ENCODE measurements around the gene HSPA12B. TPM values are rescaled to one million over a fixed set of nuclear protein-coding genes. Genes with fewer than 3 reads are reported as not detected.

Gene HSPA12B
- total and polyA plus RNA-seq, 2 of the 4 experiments (the other 2 are of a cell fraction): not detected

DNA sequence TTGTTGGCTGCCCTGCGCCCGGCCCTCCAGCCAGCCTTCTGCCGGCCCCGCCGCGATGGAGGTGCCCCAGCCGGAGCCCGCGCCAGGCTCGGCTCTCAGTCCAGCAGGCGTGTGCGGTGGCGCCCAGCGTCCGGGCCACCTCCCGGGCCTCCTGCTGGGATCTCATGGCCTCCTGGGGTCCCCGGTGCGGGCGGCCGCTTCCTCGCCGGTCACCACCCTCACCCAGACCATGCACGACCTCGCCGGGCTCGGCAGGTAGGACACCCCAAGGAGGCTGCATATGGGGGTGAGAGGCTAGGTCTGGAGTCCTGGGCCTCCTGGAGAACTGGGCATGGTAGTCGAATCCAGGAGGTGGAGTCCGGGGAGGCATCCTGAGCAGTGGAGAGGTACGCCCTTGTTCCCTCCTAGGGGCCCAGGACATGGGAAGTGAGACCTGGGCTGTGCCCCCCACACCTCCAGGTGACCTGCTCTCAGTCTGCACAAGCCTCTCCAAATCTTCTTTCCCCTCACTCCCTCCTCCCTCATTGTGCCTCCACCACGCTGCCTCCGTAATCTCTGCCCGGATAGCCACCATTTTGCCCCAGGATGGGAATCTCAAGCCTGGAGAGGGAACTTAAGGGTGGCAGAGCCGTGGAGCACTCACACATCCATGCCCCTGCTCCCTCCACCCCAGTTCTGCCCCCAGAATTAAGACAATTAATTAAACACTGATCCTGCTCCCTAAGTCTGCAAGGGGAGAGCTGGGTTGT lies 64.2 kb downstream of the HSPA12B start (continued):
- no peak for TF ChIP-seq RCOR1 (IDR thresholded peaks at IDR 0.05; ENCODE audit: insufficient replicate concordance, low read length)
- TF ChIP-seq POLR2A (IDR thresholded peaks at IDR 0.05; ENCODE audit: low read depth, low read length): no peak

DNA sequence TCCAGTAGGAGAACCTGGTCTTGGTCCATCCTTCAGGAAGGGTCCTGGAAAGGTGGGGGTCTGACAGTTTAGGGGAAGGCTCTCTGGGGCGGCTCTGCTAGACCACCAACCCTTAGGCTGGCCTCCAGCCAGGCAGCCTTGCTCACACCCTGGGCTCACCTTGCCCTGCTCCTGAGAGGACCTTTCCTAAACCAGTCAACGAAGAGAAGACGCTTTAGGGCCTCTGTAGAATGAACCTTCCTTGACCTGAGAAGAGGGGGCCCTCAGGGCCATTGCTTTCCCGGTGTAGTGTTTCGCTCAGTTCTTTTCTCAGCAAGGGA lies 64.7 kb downstream of the HSPA12B start:
- ChIA-PET CTCF (no interaction called here), POLR2A (ENCODE audit: unreplicated experiment) (no interaction called here)
- Histone ChIP-seq H3K56ac (ENCODE audit: extremely low read depth, insufficient read depth, low read length) (peak overlapping the region; percentile 53; the same call in 1 of the 2 replicates), H3K9me3 (ENCODE audit: control insufficient read depth, insufficient read depth, low read length) (no peaks in the 10 kb centered on the region), H4K5ac (ENCODE audit: low read depth, low read length) (no peak overlapping the region), H3K18ac (ENCODE audit: low read depth, low read length) (no peak overlapping the region), H2BK20ac (ENCODE audit: low read depth, low read length) (no peak overlapping the region; the same call in 1 of the 2 replicates), H3K4me2 (ENCODE audit: low read depth, low read length) (peak overlapping the region; percentile 76), H2BK120ac (ENCODE audit: low read depth, low read length) (peak overlapping the region; percentile 74), H2AFZ (replicated peaks; ENCODE audit: low read length, poor library complexity) (no peak overlapping the region), H4K20me1 (ENCODE audit: insufficient read depth, low read length) (no peaks in the 10 kb centered on the region), H3K9me1 (ENCODE audit: insufficient read depth, low read length) (peaks cover 21% of the 10 kb centered on the region), H2BK5ac (ENCODE audit: low read depth, low read length, poor library complexity, severe bottlenecking) (peak overlapping the region; percentile 76), H3K27ac (ENCODE audit: insufficient read depth, low read length) (peak overlapping the region; percentile 86), H3K27me3 (ENCODE audit: control insufficient read depth, insufficient read depth, low read length) (no peaks in the 10 kb centered on the region), H3K4ac (ENCODE audit: low read depth, low read length) (peak overlapping the region; percentile 74), H3K23ac (ENCODE audit: low read depth, low read length) (peak overlapping the region; percentile 80; the same call in 1 of the 2 replicates), H2AK5ac (ENCODE audit: low read depth, low read length) (peak overlapping the region; percentile 55), H3K79me1 (ENCODE audit: low read depth in 1 of 2, low read length in 2 of 2) (peaks cover 36 to 69% of the 10 kb centered on the region in 2 experiments), H3K4me1 (ENCODE audit: control insufficient read depth, insufficient read depth, low read length) (peaks cover 26% of the 10 kb centered on the region), H4K8ac (ENCODE audit: low read depth in 2 of 2, low read length in 2 of 2) (peak overlapping the region; percentile 66 to 85; a peak in 3 of 4 replicates), H3K4me3 (ENCODE audit: insufficient read depth, low read depth, low read length) (peak overlapping the region; percentile 82), H2AK9ac (replicated peaks; ENCODE audit: low read depth, low read length, poor library complexity) (peak overlapping the region; percentile 95), H4K91ac (ENCODE audit: insufficient read depth, low read depth, low read length) (peak overlapping the region; percentile 63), H3K9ac (ENCODE audit: low read depth, low read length) (peak overlapping the region; percentile 87), H3K36me3 (ENCODE audit: control insufficient read depth, insufficient read depth, low read length) (peaks cover 32% of the 10 kb centered on the region), H3K14ac (replicated peaks; ENCODE audit: low read depth, low read length) (peak overlapping the region; percentile 34), H2BK15ac (ENCODE audit: low read depth, low read length) (0 out of 3 replicates have a peak overlapping the region, but pooled peaks have one; percentile 41)
- no peak for ATAC-seq (ENCODE audit: low read depth)
- in situ Hi-C loops (cut with MboI; ENCODE audit: low sequenced_read_pairs): no loop called here
- 93% methylated on average over 3 of the region's 5 CpGs; no CpG with 5 or more reads in 1 of the 2 experiments for WGBS, 2 experiments (ENCODE audit: extremely low coverage in 2 of 2, insufficient read length in 1 of 2)
- dilution Hi-C loops (cut with HindIII; ENCODE audit: low sequenced_read_pairs, unreplicated experiment): no loop called here
- BruUV-seq (replicated peaks): no TSS peak
- no peak for DNase-seq
- intact Hi-C loops (cut with micrococcal nuclease): no loop called here
- TF ChIP-seq MAZ (IDR thresholded peaks at IDR 0.05; ENCODE audit: borderline replicate concordance, low read depth, low read length) (no peak), RFX5 (IDR thresholded peaks at IDR 0.05; ENCODE audit: low read depth, low read length) (no peak), SMC3 (IDR thresholded peaks at IDR 0.05; ENCODE audit: low read depth, low read length) (no peak), RCOR1 (IDR thresholded peaks at IDR 0.05; ENCODE audit: insufficient replicate concordance, low read length) (no peak), BHLHE40 (IDR thresholded peaks at IDR 0.05; ENCODE audit: low read depth, low read length) (no peak), CHD1 (IDR thresholded peaks at IDR 0.05; ENCODE audit: low read depth, low read length) (no peak), NFE2L2 (IDR thresholded peaks at IDR 0.05; ENCODE audit: low read depth, low read length) (no peak), POLR2A (IDR thresholded peaks at IDR 0.05; ENCODE audit: low read depth, low read length) (no peak), MXI1 (IDR thresholded peaks at IDR 0.05; ENCODE audit: borderline replicate concordance, low read depth, low read length) (no peak), CEBPB (IDR thresholded peaks at IDR 0.05; ENCODE audit: low read depth, low read length) (no peak), FOS (IDR thresholded peaks at IDR 0.05; ENCODE audit: low read depth, low read length) (no peak), RAD21 (IDR thresholded peaks at IDR 0.05; ENCODE audit: low read length) (no peak)
- TF ChIP-seq, protein P1, sequence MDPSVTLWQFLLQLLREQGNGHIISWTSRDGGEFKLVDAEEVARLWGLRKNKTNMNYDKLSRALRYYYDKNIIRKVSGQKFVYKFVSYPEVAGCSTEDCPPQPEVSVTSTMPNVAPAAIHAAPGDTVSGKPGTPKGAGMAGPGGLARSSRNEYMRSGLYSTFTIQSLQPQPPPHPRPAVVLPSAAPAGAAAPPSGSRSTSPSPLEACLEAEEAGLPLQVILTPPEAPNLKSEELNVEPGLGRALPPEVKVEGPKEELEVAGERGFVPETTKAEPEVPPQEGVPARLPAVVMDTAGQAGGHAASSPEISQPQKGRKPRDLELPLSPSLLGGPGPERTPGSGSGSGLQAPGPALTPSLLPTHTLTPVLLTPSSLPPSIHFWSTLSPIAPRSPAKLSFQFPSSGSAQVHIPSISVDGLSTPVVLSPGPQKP (IDR thresholded peaks at IDR 0.05; ENCODE audit: borderline replicate concordance, low read depth, low read length): no peak
- TF ChIP-seq, protein P2, sequence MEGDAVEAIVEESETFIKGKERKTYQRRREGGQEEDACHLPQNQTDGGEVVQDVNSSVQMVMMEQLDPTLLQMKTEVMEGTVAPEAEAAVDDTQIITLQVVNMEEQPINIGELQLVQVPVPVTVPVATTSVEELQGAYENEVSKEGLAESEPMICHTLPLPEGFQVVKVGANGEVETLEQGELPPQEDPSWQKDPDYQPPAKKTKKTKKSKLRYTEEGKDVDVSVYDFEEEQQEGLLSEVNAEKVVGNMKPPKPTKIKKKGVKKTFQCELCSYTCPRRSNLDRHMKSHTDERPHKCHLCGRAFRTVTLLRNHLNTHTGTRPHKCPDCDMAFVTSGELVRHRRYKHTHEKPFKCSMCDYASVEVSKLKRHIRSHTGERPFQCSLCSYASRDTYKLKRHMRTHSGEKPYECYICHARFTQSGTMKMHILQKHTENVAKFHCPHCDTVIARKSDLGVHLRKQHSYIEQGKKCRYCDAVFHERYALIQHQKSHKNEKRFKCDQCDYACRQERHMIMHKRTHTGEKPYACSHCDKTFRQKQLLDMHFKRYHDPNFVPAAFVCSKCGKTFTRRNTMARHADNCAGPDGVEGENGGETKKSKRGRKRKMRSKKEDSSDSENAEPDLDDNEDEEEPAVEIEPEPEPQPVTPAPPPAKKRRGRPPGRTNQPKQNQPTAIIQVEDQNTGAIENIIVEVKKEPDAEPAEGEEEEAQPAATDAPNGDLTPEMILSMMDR (conservative IDR thresholded peaks at IDR 0.05; ENCODE audit: low read depth, low read length): no peak

All from IMR-90 (cell line).